ENCODE measurements around the gene SMARCAD1. TPM values are rescaled to one million over a fixed set of nuclear protein-coding genes. Genes with fewer than 3 reads are reported as not detected.

Gene SMARCAD1
- total RNA-seq, 1 experiment from 2014 or later = 57.1 TPM

GRCh38 chr4:94208266-94208665 is 601 bp downstream of the SMARCAD1 start:
- peaks cover 6% of the 10 kb centered on the region for H3K79me1 ChIP-seq (ENCODE audit: insufficient read depth, low read depth, low read length, poor library complexity, severe bottlenecking)
- peak overlapping the region; percentile 78 for H4K91ac ChIP-seq (ENCODE audit: insufficient read length, low read depth, low read length)
- no peak overlapping the region for H4K8ac ChIP-seq (replicated peaks; ENCODE audit: insufficient read length, low read depth, low read length)
- DNase-seq = no peak
- H2AK5ac ChIP-seq (ENCODE audit: insufficient read length, low read length) = peak overlapping the region; percentile 17
- no peak overlapping the region for H2BK15ac ChIP-seq (ENCODE audit: low read depth, low read length)
- peak overlapping the region; percentile 97 for H3K27ac ChIP-seq (ENCODE audit: insufficient read length, low read depth, low read length)
- H3K4me3 Mint-ChIP-seq = peak overlapping the region; percentile 97
- no peak overlapping the region for H3K56ac ChIP-seq (ENCODE audit: insufficient read length, low read depth, low read length)
- H3K79me2 ChIP-seq (ENCODE audit: insufficient read depth, low read length) = peaks cover 12% of the 10 kb centered on the region
- peak overlapping the region; percentile 95 for H3K9ac ChIP-seq (ENCODE audit: extremely low read depth, insufficient read length, low read length)
- no peak overlapping the region for H2AFZ ChIP-seq (ENCODE audit: low read length)
- WGBS (ENCODE audit: extremely low coverage, insufficient read length, low lambda C conversion rate) = no CpG with 5 or more reads among the region's 5 CpGs
- H3K9me3 ChIP-seq (ENCODE audit: control insufficient read depth, low read depth, low read length) = no peaks in the 10 kb centered on the region
- H3T11ph ChIP-seq (ENCODE audit: low read length) = peak overlapping the region; percentile 72
- H3K9me3 Mint-ChIP-seq = no peaks in the 10 kb centered on the region; a peak in 1 of 5 replicates
- peak overlapping the region; percentile 2 for H4K5ac ChIP-seq (ENCODE audit: insufficient read length, low read depth, low read length)
- no peak overlapping the region for H3K23ac ChIP-seq (ENCODE audit: insufficient read length, low read depth, low read length)
- H3K14ac ChIP-seq (ENCODE audit: insufficient read depth, low read length) = peak overlapping the region; percentile 91; the same call in 1 of the 2 replicates
- H3K4ac ChIP-seq (ENCODE audit: low read depth, low read length) = peak overlapping the region; percentile 76; the same call in 1 of the 2 replicates
- H2BK120ac ChIP-seq (ENCODE audit: low read depth, low read length, poor library complexity, severe bottlenecking) = peak overlapping the region; percentile 73
- peak overlapping the region; percentile 97 for H3K18ac ChIP-seq (ENCODE audit: insufficient read length, low read depth, low read length)
- H2BK20ac ChIP-seq (ENCODE audit: low read depth, low read length, poor library complexity, severe bottlenecking) = peak overlapping the region; percentile 91
- peaks cover 25 to 43% (median 43%) of the 10 kb centered on the region in 3 experiments; a peak in 6 of 7 replicates for H3K36me3 Mint-ChIP-seq (ENCODE audit: insufficient read depth in 1 of 3, low read depth in 3 of 3)
- TF ChIP-seq, protein P1, sequence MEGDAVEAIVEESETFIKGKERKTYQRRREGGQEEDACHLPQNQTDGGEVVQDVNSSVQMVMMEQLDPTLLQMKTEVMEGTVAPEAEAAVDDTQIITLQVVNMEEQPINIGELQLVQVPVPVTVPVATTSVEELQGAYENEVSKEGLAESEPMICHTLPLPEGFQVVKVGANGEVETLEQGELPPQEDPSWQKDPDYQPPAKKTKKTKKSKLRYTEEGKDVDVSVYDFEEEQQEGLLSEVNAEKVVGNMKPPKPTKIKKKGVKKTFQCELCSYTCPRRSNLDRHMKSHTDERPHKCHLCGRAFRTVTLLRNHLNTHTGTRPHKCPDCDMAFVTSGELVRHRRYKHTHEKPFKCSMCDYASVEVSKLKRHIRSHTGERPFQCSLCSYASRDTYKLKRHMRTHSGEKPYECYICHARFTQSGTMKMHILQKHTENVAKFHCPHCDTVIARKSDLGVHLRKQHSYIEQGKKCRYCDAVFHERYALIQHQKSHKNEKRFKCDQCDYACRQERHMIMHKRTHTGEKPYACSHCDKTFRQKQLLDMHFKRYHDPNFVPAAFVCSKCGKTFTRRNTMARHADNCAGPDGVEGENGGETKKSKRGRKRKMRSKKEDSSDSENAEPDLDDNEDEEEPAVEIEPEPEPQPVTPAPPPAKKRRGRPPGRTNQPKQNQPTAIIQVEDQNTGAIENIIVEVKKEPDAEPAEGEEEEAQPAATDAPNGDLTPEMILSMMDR (conservative IDR thresholded peaks at IDR 0.05) = no peak
- peaks cover 5% of the 10 kb centered on the region for H3K23me2 ChIP-seq (ENCODE audit: insufficient read length, low read depth, low read length, poor library complexity, severe bottlenecking)
- H3K27ac Mint-ChIP-seq = peak overlapping the region; percentile 100
- no peaks in the 10 kb centered on the region for H4K20me1 ChIP-seq (ENCODE audit: control insufficient read depth, insufficient read depth, insufficient read length)
- H3K4me2 ChIP-seq (ENCODE audit: insufficient read depth, insufficient read length, low read length) = peak overlapping the region; percentile 97
- peak overlapping the region; percentile 96 for H2BK5ac ChIP-seq (ENCODE audit: insufficient read length, low read length)
- no peaks in the 10 kb centered on the region for H3K27me3 Mint-ChIP-seq (ENCODE audit: low read depth)
- H3K27me3 ChIP-seq (ENCODE audit: insufficient read depth, low read length) = no peaks in the 10 kb centered on the region
- H3K4me1 ChIP-seq (ENCODE audit: insufficient read depth, low read length) = no peaks in the 10 kb centered on the region; the same call in 1 of the 2 replicates
- H3K4me1 Mint-ChIP-seq = peaks cover 18 to 25% of the 10 kb centered on the region in 2 experiments
- H2BK12ac ChIP-seq (ENCODE audit: insufficient read length, low read depth, low read length) = no peak overlapping the region
